GM23338 (cell line): ENCODE measurements around the gene PISD.

Experiments used
- EZH2 ChIP-seq: fragments of 200-600 bp; sonication (generic); IDR thresholded peaks from one replicate; pipeline ENCODE4 v1.8.0; 2017; ENCODE audit warnings: antibody characterized with exemption, mild to moderate bottlenecking, low read depth; ENCODE audit not compliant: unreplicated experiment
- POLR2AphosphoS5 ChIP-seq: IDR thresholded peaks from 2 replicates; pipeline ENCODE4 v1.6.1; 2016; ENCODE audit warnings: antibody characterized with exemption, low read depth
- TF ChIP-seq, protein P1 (sequence below), 2 experiments: fragments of 200-600 bp in 1 of 2; sonication (generic) in 1 of 2; conservative IDR thresholded peaks; 2 replicates each; pipeline versions ENCODE4 v1.5.1 to v1.6.1; 2016 to 2017; ENCODE audit warnings: antibody characterized with exemption in 2 of 2, low read depth in 2 of 2, mild to moderate bottlenecking in 2 of 2, moderate library complexity in 1 of 2
- TF ChIP-seq, protein P2 (sequence below): IDR thresholded peaks from 2 replicates; pipeline ENCODE4 v1.6.1; 2016; ENCODE audit warnings: antibody characterized with exemption
- TF ChIP-seq, protein P3 (sequence below): IDR thresholded peaks from one replicate; pipeline ENCODE4 v1.6.1; 2018; ENCODE audit warnings: antibody characterized with exemption; ENCODE audit not compliant: unreplicated experiment

DNA sequence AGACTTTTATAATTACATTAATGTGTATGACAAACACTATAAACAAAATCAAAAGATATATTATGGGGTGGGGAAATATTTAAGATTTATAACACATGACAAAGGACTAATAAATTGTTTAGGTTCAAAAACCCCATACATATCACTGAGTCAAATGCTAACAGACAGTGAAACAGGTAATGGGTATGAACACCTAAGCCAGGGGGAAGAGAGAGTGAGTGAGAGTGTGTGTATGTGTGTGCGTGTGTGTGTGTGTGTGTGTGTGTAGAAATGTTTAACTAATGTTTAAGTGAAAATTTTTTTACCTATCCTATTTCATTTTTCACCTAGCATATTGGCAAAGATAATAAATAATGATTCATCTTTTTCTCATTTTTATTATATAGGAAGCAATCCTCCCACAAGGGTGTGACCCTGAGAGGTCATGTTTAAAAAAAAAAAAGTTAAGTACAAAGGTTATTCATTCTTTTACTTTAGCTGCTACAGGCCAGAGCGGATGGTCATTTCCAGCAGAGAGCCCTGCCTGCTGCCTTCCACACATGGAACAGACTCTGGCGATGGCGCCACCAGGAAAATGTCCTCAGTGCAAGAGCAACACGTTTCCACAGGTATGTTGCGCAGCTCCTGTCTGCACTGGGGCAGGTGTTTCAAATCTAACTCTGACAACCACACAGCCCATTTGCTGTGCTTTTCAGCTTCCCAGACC lies 72.9 kb downstream of the PISD start:
- TF ChIP-seq, protein P1, sequence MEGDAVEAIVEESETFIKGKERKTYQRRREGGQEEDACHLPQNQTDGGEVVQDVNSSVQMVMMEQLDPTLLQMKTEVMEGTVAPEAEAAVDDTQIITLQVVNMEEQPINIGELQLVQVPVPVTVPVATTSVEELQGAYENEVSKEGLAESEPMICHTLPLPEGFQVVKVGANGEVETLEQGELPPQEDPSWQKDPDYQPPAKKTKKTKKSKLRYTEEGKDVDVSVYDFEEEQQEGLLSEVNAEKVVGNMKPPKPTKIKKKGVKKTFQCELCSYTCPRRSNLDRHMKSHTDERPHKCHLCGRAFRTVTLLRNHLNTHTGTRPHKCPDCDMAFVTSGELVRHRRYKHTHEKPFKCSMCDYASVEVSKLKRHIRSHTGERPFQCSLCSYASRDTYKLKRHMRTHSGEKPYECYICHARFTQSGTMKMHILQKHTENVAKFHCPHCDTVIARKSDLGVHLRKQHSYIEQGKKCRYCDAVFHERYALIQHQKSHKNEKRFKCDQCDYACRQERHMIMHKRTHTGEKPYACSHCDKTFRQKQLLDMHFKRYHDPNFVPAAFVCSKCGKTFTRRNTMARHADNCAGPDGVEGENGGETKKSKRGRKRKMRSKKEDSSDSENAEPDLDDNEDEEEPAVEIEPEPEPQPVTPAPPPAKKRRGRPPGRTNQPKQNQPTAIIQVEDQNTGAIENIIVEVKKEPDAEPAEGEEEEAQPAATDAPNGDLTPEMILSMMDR (conservative IDR thresholded peaks at IDR 0.05; ENCODE audit: low read depth in 2 of 2), result no peak
- TF ChIP-seq, protein P2, sequence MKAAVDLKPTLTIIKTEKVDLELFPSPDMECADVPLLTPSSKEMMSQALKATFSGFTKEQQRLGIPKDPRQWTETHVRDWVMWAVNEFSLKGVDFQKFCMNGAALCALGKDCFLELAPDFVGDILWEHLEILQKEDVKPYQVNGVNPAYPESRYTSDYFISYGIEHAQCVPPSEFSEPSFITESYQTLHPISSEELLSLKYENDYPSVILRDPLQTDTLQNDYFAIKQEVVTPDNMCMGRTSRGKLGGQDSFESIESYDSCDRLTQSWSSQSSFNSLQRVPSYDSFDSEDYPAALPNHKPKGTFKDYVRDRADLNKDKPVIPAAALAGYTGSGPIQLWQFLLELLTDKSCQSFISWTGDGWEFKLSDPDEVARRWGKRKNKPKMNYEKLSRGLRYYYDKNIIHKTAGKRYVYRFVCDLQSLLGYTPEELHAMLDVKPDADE, result no peak
- no peak for TF ChIP-seq POLR2AphosphoS5
- no peak for TF ChIP-seq EZH2
- TF ChIP-seq, protein P3, sequence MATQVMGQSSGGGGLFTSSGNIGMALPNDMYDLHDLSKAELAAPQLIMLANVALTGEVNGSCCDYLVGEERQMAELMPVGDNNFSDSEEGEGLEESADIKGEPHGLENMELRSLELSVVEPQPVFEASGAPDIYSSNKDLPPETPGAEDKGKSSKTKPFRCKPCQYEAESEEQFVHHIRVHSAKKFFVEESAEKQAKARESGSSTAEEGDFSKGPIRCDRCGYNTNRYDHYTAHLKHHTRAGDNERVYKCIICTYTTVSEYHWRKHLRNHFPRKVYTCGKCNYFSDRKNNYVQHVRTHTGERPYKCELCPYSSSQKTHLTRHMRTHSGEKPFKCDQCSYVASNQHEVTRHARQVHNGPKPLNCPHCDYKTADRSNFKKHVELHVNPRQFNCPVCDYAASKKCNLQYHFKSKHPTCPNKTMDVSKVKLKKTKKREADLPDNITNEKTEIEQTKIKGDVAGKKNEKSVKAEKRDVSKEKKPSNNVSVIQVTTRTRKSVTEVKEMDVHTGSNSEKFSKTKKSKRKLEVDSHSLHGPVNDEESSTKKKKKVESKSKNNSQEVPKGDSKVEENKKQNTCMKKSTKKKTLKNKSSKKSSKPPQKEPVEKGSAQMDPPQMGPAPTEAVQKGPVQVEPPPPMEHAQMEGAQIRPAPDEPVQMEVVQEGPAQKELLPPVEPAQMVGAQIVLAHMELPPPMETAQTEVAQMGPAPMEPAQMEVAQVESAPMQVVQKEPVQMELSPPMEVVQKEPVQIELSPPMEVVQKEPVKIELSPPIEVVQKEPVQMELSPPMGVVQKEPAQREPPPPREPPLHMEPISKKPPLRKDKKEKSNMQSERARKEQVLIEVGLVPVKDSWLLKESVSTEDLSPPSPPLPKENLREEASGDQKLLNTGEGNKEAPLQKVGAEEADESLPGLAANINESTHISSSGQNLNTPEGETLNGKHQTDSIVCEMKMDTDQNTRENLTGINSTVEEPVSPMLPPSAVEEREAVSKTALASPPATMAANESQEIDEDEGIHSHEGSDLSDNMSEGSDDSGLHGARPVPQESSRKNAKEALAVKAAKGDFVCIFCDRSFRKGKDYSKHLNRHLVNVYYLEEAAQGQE, result no peak
